Endothelial cell of umbilical vein (primary cell): ENCODE data around the gene NXN. TPM values are rescaled to one million over a fixed set of nuclear protein-coding genes. Genes with fewer than 3 reads are reported as not detected.

ENCODE experiments used
- BruUV-seq: library from RNA; stranded (reverse); fragments of 400-500 nt; replicated peaks from 2 replicates; lab custom pipeline; 2021; lab: Mats Ljungman, UMichigan
- CTCF ChIA-PET: fragments of 300-600, 350-600 bp; sonication (Branson Sonifier 250); formaldehyde crosslinking; loops from one replicate; lab custom pipeline; 2021; ENCODE audit warnings: antibody characterized with exemption, inconsistent platforms; lab: Charles Lee
- POLR2A ChIA-PET: fragments of 300-600, 350-600 bp; sonication (Branson Sonifier 250); formaldehyde crosslinking; loops from one replicate; lab custom pipeline; 2021; ENCODE audit warnings: antibody characterized with exemption, inconsistent platforms; lab: Charles Lee
- DNase-seq: peaks from one replicate; pipeline ENCODE4 v3.0.0-alpha.2; 2011; ENCODE audit warnings: low read depth, low spot score
- FAIRE-seq: peaks from 2 replicates; lab custom pipeline; 2011; peaks lifted over from hg19 to GRCh38; lab: Jason Lieb, UNC
- H2AFZ ChIP-seq: 2 replicates; pipeline ENCODE4 v1.6.0; 2012; ENCODE audit warnings: low read depth, low read length, control low read depth, inconsistent platforms
- H3K27ac ChIP-seq: 2 replicates; pipeline ENCODE4 v1.5.1; 2011; ENCODE audit warnings: low read depth, mild to moderate bottlenecking, control low read depth, low read length, moderate library complexity; ENCODE audit not compliant: insufficient read depth
- H3K27me3 ChIP-seq, 2 experiments: 2 replicates each; pipeline versions ENCODE4 v1.6.0 to v1.6.1; 2011; ENCODE audit warnings: low read length in 2 of 2, mixed read lengths in 1 of 2; ENCODE audit not compliant: control insufficient read depth in 2 of 2, insufficient read depth in 2 of 2
- H3K36me3 ChIP-seq, 2 experiments: 2 replicates in 1 of 2; 3 replicates in 1 of 2; pipeline ENCODE4 v1.5.1; 2011; ENCODE audit warnings: low read length in 2 of 2, mild to moderate bottlenecking in 1 of 2, moderate library complexity in 1 of 2; ENCODE audit not compliant: control insufficient read depth in 2 of 2, insufficient read depth in 2 of 2; ENCODE audit errors: extremely low read depth in 1 of 2
- H3K4me1 ChIP-seq: 3 replicates; pipeline ENCODE4 v1.5.1; 2011; ENCODE audit warnings: mild to moderate bottlenecking, low read length; ENCODE audit not compliant: control insufficient read depth, insufficient read depth; ENCODE audit errors: extremely low read depth
- H3K4me2 ChIP-seq: 2 replicates; pipeline ENCODE4 v1.6.1; 2011; ENCODE audit warnings: low read length, control low read depth, mixed read lengths; ENCODE audit not compliant: insufficient read depth
- H3K4me3 ChIP-seq, 3 experiments: fragments of 200-600 bp in 1 of 3; sonication (generic), shearing (Covaris generic) in 1 of 3; replicated peaks in 1 of 3; 2 replicates each; pipeline ENCODE4 v1.5.1; 2011 to 2016; ENCODE audit warnings: control low read depth in 3 of 3, low read length in 3 of 3, mild to moderate bottlenecking in 2 of 3, inconsistent platforms in 1 of 3, low read depth in 1 of 3, moderate library complexity in 1 of 3; ENCODE audit not compliant: insufficient read depth in 1 of 3
- H3K79me2 ChIP-seq: 2 replicates; pipeline ENCODE4 v1.6.0; 2012; ENCODE audit warnings: low read length, inconsistent platforms; ENCODE audit not compliant: control insufficient read depth, insufficient read depth
- H3K9ac ChIP-seq: replicated peaks from 2 replicates; pipeline ENCODE3; 2011; ENCODE audit warnings: low read length, control low read depth; ENCODE audit not compliant: insufficient read depth; ENCODE audit errors: extremely low read depth
- H3K9me1 ChIP-seq: replicated peaks from 3 replicates; pipeline ENCODE4 v1.6.0; 2011; ENCODE audit warnings: mild to moderate bottlenecking, low read length; ENCODE audit not compliant: control insufficient read depth, insufficient read depth; ENCODE audit errors: extremely low read depth
- H3K9me3 ChIP-seq: replicated peaks from 2 replicates; pipeline ENCODE4 v1.5.1; 2012; ENCODE audit warnings: low read length, inconsistent platforms; ENCODE audit not compliant: control insufficient read depth, insufficient read depth
- H4K20me1 ChIP-seq: replicated peaks from 2 replicates; pipeline ENCODE3; 2011; ENCODE audit warnings: mild to moderate bottlenecking, low read length; ENCODE audit not compliant: control insufficient read depth, insufficient read depth; ENCODE audit errors: extremely low read depth
- CTCF ChIP-seq, 2 donors: IDR thresholded peaks; 1 replicate in 1 of 2; 2 replicates in 1 of 2; pipeline ENCODE4 v1.5.1; 2011; ENCODE audit warnings: low read length in 2 of 2, mild to moderate bottlenecking in 2 of 2, moderate library complexity in 2 of 2, control low read depth in 1 of 2, inconsistent platforms in 1 of 2, low read depth in 1 of 2; ENCODE audit not compliant: insufficient read depth in 1 of 2; ENCODE audit errors: extremely low read depth in 1 of 2
- EZH2 ChIP-seq: IDR thresholded peaks from 2 replicates; pipeline ENCODE4 v1.6.1; 2012; ENCODE audit warnings: borderline replicate concordance, low read depth, mild to moderate bottlenecking, moderate library complexity, low read length, inconsistent platforms; ENCODE audit not compliant: severe bottlenecking
- FOS ChIP-seq: IDR thresholded peaks from 2 replicates; pipeline ENCODE4 v1.6.1; 2011; ENCODE audit warnings: mild to moderate bottlenecking, low read length, moderate library complexity, borderline replicate concordance; ENCODE audit not compliant: insufficient read depth
- GATA2 ChIP-seq: IDR thresholded peaks from 2 replicates; pipeline ENCODE4 v1.7.0; 2011; ENCODE audit warnings: low read depth, mild to moderate bottlenecking, moderate library complexity, mixed read lengths, low read length; ENCODE audit not compliant: insufficient read length, insufficient read depth
- JUN ChIP-seq: IDR thresholded peaks from 2 replicates; pipeline ENCODE4 v1.6.1; 2011; ENCODE audit warnings: borderline replicate concordance, low read depth; ENCODE audit not compliant: insufficient read length, insufficient read depth
- MAX ChIP-seq: IDR thresholded peaks from 2 replicates; pipeline ENCODE4 v1.6.1; 2011; ENCODE audit not compliant: insufficient read depth, insufficient read length
- MYC ChIP-seq: IDR thresholded peaks from one replicate; pipeline ENCODE4 v1.6.1; 2011; ENCODE audit warnings: mild to moderate bottlenecking, low read depth, low read length
- POLR2A ChIP-seq: IDR thresholded peaks from 2 replicates; pipeline ENCODE4 v1.6.1; 2012; ENCODE audit warnings: low read depth, mild to moderate bottlenecking, control low read depth, low read length
- POLR2AphosphoS5 ChIP-seq: IDR thresholded peaks from 2 replicates; pipeline ENCODE4 v1.6.1; 2012; ENCODE audit warnings: low read depth, mild to moderate bottlenecking, control low read depth, low read length, moderate library complexity; ENCODE audit not compliant: insufficient read depth
- dilution Hi-C: fragments of 300-500 bp; cut with MboI; formaldehyde crosslinking; loops from one replicate; pipeline ENCODE4 v1.15.0; 2019; ENCODE audit warnings: low sequenced_read_pairs; ENCODE audit not compliant: extremely low pct_ligation_motif_present
- intact Hi-C: fragments of 100-400 bp; cut with micrococcal nuclease; formaldehyde crosslinking; loops from one replicate; pipeline ENCODE4 v1.10.0; 2022
- polyA plus RNA-seq, 4 experiments: library from polyadenylated mRNA; depleted of rRNA in 3 of 4; stranded (reverse) in 3 of 4; unstranded in 1 of 4; fragments of >200 nt; gene quantifications; 2 replicates each; pipeline versions ENCODE4 v1.2.1 to v1.2.3, GENCODE V29; 2011 to 2012; ENCODE audit warnings: missing spikeins in 1 of 4
- total RNA-seq: library from RNA; stranded (reverse); gene quantifications from 2 replicates; pipeline ENCODE4 v1.2.3, GENCODE V29; 2021

NXN gene
- total and polyA plus RNA-seq, 2 donors (not counting 3 experiments of a cell fraction or from before 2014, with no cell fraction given) = 69.5 to 77.3 TPM

- BruUV-seq = no TSS peak
- H3K4me1 ChIP-seq = peaks cover 16% of the 10 kb centered on the region
- dilution Hi-C loops (no loop called here), intact Hi-C loops (no loop called here)
- H3K9me3 ChIP-seq = no peaks in the 10 kb centered on the region
- ChIA-PET CTCF (no interaction called here), POLR2A (no interaction called here)
- peaks cover 0 to 3% of the 10 kb centered on the region in 2 experiments for H3K36me3 ChIP-seq
- H3K27ac ChIP-seq = no peak overlapping the region
- no peaks in the 10 kb centered on the region for H3K9me1 ChIP-seq
- H3K9ac ChIP-seq = no peak overlapping the region
- DNase-seq (no peak), FAIRE-seq (no peak)
- H3K27me3 ChIP-seq = no peaks in the 10 kb centered on the region
- H3K4me3 ChIP-seq = no peak overlapping the region
- H2AFZ ChIP-seq = no peak overlapping the region
- H3K4me2 ChIP-seq = no peak overlapping the region
- H4K20me1 ChIP-seq = no peaks in the 10 kb centered on the region
- TF ChIP-seq POLR2AphosphoS5 = no peak
- no peak for TF ChIP-seq JUN
- no peak for TF ChIP-seq CTCF (IDR thresholded peaks at IDR 0.05; ENCODE audit: extremely low read depth in 1 of 2, insufficient read depth in 1 of 2, low read depth in 1 of 2, low read length in 2 of 2)
- no peak for TF ChIP-seq EZH2
- no peak for TF ChIP-seq POLR2A
- no peak for TF ChIP-seq GATA2
- TF ChIP-seq MYC = no peak
- no peak for TF ChIP-seq FOS
- TF ChIP-seq MAX = no peak
- peaks cover 1% of the 10 kb centered on the region for H3K79me2 ChIP-seq
These were observed 115.7 kb downstream of the NXN start for GRCh38 chr17:863880-864279.
